NCI-H1105 treated with DMSO at 0.1 percent for 48 hours (cell line): ENCODE data around the gene DNMT1.

Source experiments
- DNase-seq: peaks from one replicate; lab custom pipeline; 2025; lab: John Stamatoyannopoulos, UW

The DNMT1 gene

DNA sequence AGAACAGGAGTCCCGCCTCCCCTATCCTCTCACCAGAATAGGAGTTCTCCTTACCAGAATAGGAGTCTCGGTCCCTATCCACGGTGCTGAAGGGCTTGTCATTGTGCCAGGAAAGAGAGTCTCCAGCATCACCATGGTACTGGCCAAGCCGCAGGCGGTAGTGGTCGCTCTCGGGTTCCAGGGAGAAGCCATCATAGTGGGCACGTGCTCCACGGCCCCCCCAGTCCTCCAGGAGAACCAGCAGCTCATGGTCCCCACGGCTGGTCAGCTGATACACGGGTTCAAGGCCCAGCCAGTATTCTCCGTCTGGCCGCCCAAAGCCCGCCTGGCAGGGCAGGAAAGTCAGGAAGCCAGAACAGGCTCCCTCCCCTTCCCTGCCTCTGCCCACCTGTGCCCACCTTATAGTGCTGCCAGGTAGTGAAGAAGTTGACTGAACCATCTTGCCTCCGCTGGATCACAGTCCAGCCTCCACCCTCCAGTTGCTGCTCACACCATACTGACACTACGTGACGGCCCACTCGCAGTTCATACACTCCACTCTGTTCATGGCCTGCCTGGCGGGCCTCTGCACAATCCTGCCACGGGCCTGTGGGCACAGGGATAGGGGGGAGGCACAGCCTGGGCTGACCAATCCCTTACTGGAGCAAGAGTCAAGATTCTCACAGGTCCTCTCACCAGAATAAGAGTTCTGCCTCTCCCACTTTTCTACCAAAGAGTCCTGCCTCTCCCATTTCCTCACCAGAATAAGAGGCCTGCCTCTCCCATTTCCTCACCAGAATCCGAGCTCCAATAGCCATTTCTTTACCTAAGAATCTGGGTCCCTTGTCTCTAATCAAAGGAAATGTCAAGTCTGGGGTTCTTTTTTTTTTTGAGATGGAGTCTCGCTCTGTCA is 101.2 kb downstream of the DNMT1 start:
- no peak for DNase-seq

DNA sequence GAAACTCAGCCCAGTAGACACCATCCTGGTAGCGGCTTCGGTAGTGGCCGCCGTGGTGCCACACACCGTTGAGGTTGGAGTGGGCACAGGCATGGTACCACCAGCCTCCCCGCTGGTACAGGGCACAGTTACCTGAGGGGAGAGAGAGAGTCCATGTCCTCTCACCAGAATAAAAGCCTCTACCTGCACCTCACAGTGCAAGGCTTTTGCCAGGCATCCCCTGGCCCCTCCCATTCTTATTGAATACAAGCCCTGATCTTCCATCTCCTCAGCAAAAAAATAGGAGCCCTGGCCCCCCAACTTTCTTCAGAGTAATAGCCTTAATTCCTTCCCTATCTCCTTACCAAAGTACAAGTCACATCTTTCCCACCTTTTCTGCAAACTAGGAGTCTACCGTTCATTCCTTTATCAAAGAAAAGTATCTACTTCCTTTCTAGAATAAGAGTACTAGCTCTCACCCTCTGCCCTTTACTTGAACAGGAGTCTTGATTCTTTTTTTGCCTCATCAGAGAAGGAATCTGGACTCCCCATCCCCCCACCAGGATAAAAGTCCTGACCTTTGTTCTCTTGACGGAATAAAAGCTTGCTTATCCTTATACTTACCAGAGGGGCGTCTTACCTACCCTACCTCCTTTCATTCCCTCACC is 102.0 kb downstream of the DNMT1 start:
- no peak for DNase-seq

DNA sequence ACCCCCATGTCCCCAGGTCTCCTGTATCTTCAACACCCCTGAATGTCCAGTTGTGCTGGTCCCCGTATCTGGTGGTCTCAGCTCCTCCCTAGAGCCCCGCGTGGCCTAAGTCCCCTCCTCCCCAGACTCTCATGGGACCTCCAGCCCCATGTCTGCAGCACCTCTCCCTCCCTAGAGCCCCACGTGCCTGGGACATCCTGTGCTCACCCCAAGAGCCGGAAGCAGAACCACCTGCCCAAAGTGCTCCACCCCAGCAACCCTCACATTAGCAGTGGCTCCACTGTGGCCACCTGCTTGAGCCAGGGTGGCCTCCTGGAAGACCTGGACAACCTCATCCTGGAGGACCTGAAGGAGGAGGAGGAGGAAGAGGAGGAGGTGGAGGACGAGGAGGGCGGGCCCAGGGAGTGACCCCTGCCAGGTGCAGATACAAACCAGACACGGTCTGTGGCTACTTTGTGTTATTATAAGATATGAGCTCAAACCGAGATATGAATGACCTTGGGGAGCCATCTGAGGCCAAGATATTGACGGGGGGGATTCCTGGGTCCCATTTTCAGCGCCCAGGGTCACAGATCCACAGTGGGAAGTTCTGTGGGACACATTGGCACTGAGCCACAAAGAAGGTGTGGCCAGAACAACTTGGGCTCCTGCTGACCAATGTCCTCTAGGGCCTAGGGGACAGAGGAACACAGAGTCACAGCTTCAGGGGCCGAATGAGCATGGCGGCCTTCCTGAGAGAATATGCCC is 102.7 kb downstream of the DNMT1 start:
- DNase-seq = no peak

DNA sequence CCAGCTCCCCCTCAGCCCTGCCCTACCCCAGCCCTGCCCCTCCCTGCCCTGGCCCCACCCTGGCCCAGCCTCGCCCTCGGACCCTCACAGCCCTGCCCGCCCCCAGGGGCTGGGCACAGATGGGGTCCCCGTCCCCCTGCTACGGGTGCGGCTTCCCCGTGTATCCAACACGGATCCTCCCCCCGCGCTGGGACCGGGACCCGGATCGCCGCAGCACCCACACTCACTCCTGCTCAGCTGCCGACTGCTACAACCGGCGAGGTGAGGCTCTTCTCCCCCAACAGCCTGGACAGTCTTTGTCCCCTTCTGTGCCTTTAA is 103.4 kb downstream of the DNMT1 start:
- DNase-seq = no peak

DNA sequence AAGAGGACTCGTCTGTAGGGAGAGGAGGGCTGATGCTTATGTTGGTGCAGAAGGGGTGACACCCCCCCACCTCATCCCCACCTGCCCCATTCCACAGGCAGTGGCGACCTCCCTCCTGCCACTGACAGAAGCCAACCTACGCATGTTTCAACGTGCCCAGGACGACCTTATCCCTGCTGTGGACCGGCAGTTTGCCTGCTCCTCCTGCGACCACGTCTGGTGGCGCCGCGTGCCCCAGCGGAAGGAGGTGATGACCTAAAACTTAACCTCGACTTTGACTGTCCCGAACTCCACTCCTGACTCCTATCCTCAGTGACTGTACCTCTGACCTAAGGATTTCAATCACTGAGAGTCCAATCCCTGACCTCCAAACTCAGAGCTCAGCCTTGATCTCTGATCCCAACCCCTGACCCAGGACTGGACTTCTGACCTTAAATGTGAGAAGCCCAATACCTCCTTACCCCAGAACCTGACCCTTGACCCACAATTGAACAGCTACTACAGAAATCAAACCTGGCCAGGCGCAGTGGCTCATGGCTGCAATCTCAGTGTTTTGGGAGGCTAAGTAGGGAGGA is 104.9 kb downstream of the DNMT1 start:
- no peak for DNase-seq

DNA sequence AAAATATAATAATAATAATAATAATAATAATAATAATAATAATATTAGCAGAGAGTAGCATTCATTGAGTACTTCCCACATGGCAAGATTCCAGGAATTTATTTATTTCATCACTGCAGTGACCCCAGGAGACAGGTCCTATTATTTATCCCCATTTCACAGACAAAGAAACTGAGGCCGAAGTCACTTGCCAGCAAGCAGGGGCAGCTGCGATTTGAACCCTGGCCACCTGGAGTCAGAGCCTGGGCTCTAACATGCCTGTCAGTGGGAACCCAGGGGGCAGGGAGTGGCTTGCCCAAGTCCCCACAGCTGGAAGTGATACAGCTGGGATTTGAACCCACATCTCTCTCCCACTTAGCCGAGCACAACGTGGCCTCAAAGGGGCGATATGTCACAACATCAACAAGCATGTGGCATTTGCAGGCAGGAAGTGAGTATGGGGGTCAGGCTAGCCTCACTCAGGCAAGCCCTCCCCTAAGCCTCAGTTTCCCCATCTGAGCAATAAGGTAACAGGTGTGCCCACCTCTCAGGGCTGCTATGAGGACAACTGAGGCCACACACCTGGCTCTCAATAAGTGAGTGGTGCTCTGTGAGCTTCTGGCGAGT is 105.7 kb downstream of the DNMT1 start:
- DNase-seq = no peak

DNA sequence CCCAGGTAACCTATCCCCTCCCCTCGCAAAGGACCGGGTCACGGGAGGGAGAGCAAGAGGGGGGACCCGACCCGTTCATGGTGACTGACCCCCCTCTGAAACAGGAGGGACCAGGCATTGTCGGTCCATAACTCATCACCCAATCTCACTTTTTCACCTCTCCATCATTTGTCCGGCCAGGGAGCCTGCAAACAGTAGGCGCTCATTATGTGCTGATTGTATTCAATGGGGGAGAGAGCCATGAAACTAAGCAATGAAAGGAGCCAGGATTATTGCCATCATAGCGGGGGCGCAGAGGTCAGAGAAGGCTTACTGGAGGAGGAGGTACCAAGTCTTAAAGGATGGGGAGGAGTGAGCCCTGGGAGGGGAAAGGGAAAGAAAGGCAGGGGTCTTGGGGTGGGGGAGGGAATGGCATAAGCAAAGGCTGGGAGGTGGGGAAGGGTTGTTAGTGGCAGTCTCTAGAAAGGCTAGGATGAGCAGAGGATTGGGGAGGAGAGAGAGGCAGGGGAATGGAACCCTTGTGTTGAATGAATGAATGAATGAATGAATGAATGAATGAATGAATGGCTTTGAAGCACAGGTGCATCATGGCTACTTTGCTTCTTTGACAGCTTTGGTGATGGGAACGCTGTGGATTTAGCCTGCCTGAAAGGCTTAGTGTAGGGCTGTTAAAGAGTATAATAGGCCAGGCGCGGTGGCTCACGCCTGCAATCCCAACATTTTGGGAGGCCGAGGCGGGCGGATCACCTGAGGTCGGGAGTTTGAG is 107.3 kb downstream of the DNMT1 start:
- DNase-seq = no peak

DNA sequence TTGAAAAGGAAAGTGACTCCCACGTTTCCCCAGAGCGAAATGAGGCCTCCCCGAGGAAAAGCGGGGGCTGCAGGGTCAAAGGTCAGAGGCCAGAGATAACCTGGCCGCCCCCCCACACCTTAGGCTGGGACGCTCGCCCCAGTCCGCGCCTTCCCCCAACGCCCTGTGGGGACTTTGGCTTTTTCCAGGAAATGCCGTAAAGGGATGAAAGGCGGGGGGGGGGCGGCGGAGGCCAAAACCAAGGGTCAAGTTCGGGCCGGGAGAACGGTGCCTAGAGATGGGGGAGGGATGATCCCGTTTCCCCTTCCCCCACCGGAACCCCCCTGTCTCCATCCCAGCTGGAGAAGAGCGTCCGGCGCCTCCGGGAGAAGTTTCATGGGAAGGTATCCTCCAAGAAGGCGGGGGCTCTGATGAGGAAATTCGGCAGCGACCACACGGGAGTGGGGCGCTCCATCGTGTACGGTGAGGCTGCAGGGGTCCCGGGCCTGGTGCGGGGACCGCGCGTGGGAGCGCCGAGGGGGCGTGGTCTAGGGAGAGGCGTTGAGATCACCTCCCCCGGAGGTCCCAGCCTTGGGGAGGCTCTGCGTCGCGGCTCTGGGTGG is 108.1 kb downstream of the DNMT1 start:
- DNase-seq = no peak

DNA sequence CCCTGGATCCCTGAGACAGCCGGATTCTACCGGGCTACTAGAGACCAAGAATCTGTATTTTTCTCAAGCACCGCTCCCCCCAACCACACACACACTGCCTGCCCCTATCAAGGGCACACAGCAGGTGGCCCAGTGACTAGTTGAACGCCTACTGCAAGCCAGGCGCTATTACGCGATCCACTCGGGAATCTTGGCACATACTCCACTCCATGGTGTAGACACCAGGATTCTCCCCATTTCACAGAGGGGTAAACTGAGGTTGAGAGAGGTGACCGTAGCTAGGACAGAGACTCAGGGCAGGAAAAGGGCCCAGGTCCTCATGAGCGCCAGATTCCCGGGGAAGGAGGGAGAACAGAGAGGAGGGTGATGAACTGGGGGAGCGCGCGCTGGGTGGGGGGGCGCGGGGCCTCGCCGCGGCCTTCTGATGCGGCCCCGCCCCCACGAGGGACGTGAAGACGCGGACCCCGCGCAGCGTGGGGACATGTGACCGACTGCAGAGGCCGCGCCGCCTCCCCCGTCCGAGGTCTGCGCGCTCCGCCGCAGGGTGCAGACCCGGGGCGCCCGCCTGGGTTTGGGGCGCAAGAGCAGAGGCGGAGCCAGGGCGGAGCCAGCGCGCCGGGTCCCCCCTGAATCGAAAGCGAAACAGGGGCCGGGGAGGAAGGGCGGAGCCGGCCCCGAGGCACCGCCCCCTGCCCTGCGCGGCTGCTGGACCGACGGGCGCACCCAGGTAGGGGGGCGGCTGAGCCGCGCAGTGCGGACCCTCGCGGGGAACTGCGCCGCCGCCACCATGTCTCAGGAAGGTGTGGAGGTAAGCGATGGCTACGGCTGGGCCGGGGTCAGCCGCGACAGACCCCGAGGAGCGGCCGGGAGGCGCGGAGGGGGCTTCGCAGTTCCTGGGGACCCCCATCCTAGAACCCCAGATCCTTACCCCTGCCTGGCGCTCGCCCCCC is 108.8 kb downstream of the DNMT1 start, which contains the start of gene SHFL:
SHFL (plus strand) TSS at position 677 of the 950 bp plus-strand sequence; CDS start at position 788, 111 bp downstream.
- no peak for DNase-seq

DNA sequence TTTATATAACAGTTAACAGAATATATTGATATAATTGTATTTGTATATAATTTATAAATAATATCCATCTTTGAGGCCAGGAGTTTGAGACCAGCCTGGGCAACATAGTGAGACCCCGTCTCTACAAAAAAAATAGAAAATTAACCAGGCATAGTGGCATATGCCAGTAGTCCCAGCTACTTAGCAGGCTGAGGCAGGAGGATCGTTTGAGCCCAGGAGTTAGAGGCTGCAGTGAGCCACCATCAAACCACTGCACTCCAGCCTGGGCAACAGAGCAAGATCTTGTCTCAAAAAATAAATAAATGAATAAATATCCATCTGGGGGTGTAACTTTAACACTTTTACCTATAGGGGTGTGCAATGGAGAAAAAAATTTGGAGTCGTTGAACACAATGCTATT is 110.0 kb downstream of the DNMT1 start:
- no peak for DNase-seq

DNA sequence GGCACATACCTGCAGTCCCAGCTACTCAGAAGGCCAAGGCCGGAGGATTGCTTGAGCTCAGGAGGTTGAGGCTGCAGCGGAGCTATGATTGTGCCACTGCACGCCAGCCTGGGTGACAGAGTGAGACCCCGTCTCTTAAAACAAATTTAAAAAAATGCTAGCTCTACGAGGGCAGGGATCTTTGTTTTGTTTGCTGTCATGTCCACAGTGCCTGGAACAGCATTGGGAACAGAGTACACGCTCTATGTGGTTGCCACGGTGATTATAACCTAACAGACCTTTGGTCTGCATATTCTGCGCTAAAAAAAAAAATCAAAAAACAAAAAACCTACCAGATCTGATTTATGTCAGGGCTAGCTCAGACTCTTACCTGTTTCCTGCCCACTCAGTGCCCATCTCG is 110.8 kb downstream of the DNMT1 start:
- DNase-seq = no peak
